HuH-7 (cell line): ENCODE data around the gene SCIN.
"Not testable (repeated sequence)": the region's sequence is repeated elsewhere in the genome, so short reads cannot be mapped to it uniquely, and the experiment has no call there.

ENCODE experiments used
- DNase-seq: peaks from one replicate; pipeline ENCODE4 v3.0.0; 2011; ENCODE audit warnings: low spot score

SCIN gene

DNA sequence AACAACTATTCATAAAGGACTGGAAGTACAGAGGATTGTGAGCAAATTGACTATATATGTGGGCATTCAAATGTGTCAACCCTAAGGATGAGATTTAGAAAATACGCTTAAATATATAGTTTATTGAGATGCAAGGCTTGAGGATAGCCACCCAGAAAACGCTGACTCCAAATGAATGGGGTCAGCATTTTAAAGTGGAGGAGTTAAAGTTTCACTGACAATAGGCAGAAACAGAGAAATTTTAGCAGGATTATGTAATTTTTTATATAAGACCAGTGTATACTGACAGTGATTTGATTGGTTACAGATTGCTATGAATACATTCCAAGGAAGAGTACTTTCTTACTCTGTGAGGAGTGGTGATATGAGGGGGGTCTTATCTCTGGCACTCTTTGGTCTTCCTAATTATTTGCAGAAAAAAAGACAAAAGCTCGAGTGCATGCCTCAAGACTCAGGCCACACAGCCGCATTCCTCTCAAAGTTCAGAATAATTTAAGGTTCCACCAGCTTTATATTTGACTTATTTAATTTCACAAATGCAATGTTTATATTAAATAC lies 78.3 kb downstream of the SCIN start:
- no peak for DNase-seq

DNA sequence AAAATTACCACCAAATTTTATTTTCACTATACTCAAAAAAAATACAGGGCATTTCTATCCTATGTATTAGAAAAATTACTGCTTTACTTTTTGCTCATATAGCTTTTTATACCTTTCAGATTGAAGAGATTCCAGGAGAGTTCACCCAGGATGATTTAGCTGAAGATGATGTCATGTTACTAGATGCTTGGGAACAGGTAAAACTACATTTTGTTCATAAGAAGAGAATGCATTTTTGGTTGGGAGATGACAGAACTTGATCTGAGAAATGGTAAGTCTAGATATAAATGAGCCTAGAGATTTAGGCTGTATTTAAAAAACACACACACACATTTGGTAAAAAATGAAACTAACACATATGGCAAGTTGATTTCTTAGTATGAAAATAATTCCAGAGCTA lies 78.8 kb downstream of the SCIN start:
- DNase-seq = no peak

DNA sequence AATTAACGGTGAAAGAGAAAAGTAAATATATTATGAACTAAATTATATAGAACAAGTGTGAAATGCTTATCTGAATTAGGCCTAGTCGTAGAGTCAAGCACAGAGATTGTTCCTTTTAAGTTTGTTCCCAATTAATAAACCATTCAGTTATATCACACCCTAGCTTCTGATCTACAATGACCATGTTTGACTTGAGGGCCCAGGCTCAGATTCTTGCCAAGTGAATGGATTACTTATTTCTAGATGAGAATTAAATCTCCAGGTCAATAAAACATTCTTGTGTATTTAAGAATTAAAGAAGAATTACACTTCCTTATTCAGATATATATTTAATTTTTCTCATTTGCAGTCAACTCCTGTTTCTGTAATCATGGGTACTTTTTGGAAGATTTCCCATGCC lies 79.6 kb downstream of the SCIN start:
- no peak for DNase-seq

DNA sequence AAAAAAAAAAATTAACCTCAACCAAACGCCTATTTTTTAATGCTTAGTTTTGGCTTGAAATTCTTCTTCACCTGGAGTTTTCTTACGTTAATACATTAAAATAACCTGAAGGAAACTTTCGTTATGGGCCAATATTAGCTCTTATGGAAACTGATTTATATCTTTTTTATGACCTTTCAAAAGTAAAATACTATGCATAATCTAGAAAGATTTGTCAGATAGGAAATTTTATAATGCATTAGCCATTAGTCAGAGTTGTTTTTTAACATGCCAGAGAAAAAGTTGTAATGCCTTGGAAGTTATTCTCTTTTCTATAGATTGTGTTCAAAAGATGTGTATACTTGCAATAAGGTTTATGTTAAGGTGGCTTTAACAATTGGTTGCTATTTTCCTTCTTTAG lies 82.6 kb downstream of the SCIN start:
- DNase-seq = no peak

DNA sequence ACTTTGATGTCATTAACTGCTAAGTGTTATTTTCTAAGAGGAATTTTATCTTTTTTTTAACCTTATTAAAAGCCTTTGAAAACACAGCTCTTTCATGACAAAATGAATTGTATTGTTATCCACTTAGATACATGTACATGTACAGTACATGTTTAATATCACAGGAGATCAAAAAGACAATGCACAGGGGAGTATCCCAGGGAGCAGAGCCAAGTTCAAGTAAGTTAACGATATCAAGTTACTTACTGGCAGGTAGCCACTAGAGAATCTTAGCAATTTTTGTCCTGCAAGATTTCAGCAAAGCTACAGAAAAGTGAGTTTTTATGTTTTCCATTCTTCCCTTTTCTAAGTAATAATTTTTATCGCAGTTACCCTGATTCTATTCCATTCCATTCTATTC lies 83.0 kb downstream of the SCIN start:
- no peak for DNase-seq

GRCh38 chr7:12655161-12655560 lies 84.6 kb downstream of the SCIN start:
- no peak for DNase-seq

- not testable (repeated sequence) for DNase-seq
Observed at GRCh38 chr7:12660423-12660822, 89.9 kb downstream of the SCIN start.

- not testable (repeated sequence) for DNase-seq
Observed at GRCh38 chr7:12660986-12661385, 90.5 kb downstream of the SCIN start.

DNA sequence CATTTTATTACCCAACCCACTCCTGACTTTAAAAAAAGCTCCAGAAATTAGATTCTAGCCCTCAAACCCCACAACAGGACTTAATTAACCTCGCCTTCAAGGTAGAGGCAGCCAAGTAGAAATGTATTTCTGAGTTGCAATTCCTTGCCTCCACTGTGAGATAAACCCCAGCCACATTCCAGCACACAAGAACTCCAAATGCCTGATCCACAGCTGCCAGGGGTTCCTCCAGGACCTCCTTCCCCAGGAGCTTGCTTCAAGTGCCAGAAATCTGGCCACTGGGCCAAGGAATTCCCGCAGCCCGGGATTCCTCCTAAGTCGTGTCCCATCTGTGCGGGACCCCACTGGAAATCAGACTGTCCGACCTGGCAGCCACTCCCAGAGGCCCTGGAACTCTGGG lies 91.1 kb downstream of the SCIN start:
- no peak for DNase-seq

DNA sequence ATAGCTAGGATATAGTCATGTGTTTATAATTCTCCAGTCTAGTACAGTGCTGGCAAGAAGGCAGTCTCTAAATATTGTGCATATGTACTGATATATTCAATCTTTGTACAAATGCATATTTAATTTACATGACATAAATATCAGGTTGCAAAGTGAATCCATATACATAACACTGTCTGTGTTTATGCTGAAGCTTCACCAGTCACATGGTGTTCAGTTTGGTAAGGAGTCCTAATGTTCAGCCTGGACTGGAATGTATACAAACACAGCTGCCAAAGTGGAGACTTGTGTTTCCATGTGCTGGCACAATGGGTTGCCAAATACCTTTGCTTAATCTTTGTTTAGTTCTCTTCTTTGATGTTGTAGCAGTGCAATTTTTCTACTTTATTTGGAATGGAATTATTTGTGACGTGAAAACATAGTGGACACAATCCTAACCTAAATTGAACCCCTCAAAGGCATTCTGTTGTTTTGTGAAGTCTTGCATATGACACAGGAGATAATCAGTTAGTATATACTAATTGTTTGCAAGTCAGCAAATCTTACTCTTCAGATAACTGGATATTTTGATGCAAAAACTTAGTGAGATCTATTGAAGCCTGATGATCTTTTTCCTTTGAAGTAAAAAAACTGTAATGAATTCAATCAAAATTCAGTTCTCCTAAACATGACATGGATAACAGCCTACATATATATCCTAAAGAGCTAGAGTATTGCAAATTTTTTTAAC lies 99.6 kb downstream of the SCIN start:
- DNase-seq = no peak

GRCh38 chr7:12670743-12671520 lies 100.4 kb downstream of the SCIN start:
- DNase-seq = no peak

DNA sequence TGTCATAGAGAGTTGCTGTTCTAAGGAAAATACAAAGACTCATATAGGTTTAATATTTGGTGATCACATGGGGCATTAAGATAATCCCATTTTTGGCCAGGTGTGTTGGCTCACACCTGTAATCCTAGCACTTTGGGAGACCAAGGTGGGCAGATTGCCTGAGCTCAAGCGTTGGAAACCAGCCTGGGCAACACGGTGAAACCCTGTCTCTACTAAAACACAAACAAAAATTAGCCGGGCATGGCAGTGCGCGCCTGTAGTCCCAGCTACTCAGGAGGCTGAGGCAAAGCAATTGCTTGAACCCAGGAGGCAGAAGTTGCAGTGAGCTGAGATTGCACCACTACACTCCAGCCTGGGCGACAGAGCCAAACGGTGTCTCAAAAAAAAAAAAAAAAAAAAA lies 102.9 kb downstream of the SCIN start:
- DNase-seq = not testable (repeated sequence)

DNA sequence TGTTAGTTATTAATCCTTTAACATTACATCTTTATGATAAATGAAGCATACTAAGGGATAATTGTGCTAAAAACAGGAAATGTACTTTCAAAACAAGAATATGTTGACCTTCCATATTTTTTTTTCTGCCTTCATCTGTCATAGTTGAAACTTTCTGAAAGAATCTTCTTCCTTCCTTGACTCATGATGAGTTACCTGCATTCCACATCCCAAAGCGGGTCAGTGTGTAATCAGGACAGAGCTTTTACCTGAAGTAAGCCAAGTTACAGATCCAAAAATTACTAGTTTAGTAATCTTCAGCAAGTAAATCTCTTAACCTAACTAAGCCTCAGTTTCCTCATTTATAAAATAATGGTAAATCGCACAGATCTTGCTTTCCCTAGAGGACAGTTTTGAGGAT lies 103.5 kb downstream of the SCIN start:
- no peak for DNase-seq

DNA sequence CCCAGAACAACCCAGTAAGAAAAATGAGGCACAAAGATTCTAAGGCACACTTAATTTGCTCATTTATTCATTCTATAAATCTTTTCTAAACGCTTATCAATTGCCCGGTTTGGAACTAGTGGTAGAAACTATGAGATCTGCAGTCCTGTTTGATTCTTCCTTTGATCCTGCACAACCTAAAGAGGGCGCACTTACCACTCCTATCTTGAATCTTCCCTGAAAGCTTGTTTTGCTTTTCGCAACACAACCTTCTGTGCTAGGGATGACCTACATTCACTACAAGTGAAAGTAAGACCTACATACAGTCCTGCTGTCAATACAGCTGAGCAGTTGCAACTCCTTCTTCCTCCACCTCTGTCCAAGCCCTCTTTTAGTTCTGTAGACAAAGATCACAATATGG lies 104.3 kb downstream of the SCIN start:
- DNase-seq = peak; percentile 64

DNA sequence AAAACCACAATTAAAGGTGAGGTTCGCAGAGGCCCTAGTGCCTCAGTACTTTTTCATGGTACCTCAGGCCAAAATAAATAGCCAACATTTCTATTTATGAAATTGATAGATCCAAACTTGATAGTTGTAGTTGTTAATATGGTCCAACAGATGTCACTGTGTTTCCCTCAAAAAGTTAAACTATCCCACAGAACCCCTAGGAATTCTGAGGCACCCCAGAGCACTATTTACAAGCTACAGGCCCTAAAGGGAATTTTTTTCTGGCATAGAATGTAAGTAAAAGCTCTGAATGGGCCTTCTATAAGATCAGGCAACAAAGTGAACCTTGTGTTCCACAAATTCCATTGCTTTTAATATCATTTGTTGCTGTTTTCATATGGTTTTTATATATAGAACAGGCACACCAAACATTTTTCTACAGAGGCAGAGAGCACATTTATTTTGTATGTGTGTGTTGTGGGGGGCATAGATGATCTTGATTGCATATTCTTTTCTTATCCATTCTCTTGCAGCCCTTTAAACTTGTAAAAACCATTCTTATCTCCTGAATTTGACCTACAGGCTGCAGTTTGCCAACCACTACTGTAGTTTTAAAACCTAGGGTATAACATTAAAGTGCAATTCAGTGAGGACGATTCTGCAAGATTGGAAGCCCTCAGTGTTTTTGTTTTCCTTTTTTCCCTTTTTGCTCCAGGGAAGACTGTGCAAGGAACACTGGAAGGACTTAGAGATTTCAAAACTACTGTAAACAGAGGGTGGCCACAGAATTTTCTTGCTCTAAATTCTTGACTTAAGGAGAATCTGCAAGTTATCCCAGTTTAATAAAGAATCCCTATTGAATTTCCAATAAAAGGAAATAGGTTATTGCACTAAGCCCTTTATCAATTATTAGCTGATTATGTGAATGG lies 113.4 kb downstream of the SCIN start:
- DNase-seq = no peak

GRCh38 chr7:12684733-12685132 lies 114.2 kb downstream of the SCIN start:
- no peak for DNase-seq

- DNase-seq = peak; percentile 21
Observed at GRCh38 chr7:12685550-12685949, 115.0 kb downstream of the SCIN start.

- DNase-seq = peak; percentile 85
Observed at GRCh38 chr7:12686234-12686890, 115.8 kb downstream of the SCIN start.

- peak; percentile 98 for DNase-seq
Observed at GRCh38 chr7:12686891-12687717, 116.6 kb downstream of the SCIN start, which contains the start of gene ARL4A. ARL4A (plus strand) TSS chr7:12687633; CDS start chr7:12688255, 622 bp downstream.

DNA sequence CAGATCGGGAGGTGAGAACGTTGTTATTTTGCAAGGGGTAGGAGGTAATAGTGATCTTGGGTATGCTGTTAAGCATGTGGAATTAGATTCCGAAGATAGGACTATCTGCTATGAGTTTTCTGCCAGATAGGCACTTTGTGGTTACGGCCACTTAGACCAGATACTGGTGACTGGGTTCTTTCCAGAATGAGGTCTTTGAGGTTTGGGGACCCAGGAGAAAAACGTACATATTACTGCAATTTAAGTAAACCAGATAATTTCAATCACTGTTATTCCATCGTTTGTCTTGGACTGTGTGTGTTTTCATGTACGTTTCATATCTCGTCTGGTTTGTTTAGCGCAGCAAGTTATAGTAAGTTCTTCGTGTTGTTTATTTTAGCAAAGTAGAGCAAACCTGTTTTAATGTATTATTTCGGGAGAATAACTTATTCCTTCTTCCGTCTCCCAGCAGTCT lies 117.2 kb downstream of the SCIN start:
- no peak for DNase-seq
